ENCODE data around the gene AGK. TPM values are rescaled to one million over a fixed set of nuclear protein-coding genes. Genes with fewer than 3 reads are reported as not detected.

AGK gene
- total RNA-seq, 1 experiment from 2014 or later = 41.9 TPM

DNA sequence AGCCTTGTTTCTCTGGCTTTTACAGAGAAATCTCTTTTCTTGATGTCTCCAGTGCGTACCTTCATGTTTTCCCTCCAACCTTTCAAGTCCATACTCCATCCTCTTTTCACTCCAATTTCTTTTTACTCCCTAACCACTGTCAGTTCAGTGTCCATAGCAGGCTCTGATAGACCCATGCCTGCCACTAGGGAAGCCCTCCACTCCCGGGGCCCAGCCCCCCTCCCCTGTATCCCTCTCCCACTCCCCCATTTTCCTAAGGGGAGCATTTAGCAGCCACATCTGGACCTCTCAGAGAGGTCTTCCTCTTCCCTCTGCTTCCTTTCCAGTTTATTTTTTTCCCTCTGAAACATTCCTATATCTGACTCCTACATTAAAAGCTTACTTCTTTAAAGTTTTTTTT is 117.6 kb downstream of the AGK start:
- no peaks in the 10 kb centered on the region for H3K4me1 ChIP-seq (ENCODE audit: insufficient read depth, low read length, poor library complexity, severe bottlenecking)
- no peak overlapping the region for H3K27ac ChIP-seq (ENCODE audit: low read depth, low read length, poor library complexity, severe bottlenecking)
- no peak for DNase-seq (ENCODE audit: low spot score)
- TF ChIP-seq EZH2 (IDR thresholded peaks at IDR 0.05; ENCODE audit: borderline replicate concordance, low read depth, low read length, poor library complexity, severe bottlenecking) (no peak), CTCF (conservative IDR thresholded peaks at IDR 0.05; ENCODE audit: low read depth, low read length) (no peak)
- no peaks in the 10 kb centered on the region for H3K36me3 ChIP-seq (ENCODE audit: insufficient read depth, low read length, poor library complexity, severe bottlenecking)
- H3K9me3 ChIP-seq (ENCODE audit: low read depth, low read length, poor library complexity, severe bottlenecking) = no peaks in the 10 kb centered on the region
- no peaks in the 10 kb centered on the region for H3K27me3 ChIP-seq (replicated peaks; ENCODE audit: insufficient read depth, low read depth, low read length, poor library complexity)
- ChIA-PET CTCF (no interaction called here), POLR2A (ENCODE audit: low non-redundant PET) (interaction anchor here (0.6 kb wide), 1 partner anchor 53 kb away, joined by 4 read pairs; no protein-coding TSS in a partner anchor)
- intact Hi-C loops (cut with micrococcal nuclease; ENCODE audit: unreplicated experiment) = no loop called here
- BruUV-seq (replicated peaks) = no TSS peak
- H3K4me3 ChIP-seq (ENCODE audit: low read depth, low read length, poor library complexity, severe bottlenecking) = no peak overlapping the region

DNA sequence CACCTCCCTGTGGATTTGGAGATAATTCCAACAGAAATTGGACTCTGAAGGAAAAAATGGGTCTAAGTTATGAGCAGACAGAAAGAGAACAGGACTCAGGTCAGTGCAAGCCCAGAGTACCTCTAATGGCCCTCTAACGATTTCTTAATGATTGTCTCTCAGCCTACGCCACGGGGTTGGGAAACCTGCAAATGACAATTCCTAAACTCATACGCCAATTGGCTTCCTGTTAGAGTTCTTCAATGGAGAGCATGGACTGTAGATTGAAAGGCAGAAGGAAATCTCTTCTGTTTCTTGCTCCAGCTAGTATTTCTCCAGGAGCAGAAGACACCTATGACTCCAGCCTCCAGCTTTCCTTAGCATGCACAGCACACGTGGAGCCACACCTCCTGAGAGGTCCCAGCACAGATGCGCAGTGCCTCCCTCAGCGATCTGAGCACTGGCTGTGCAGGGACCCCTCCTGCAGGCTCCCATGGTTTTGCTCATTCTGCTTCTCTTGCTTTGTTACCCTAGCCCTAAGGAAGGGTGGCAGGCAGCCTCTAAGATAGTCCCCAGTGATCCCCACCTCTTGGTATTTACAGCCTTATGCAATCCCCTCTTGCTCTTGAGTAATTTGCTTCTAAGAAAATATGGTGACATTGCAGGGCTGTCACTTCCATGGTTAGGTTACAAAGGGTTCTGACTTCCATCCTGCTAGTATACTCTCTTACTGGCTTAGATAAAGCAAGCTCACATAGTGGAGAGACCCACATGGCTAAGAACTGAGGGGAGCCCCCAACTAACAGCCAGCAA is 120.7 kb downstream of the AGK start:
- no peaks in the 10 kb centered on the region for H3K27me3 ChIP-seq (replicated peaks; ENCODE audit: insufficient read depth, low read depth, low read length, poor library complexity)
- CTCF ChIA-PET = no interaction called here

DNA sequence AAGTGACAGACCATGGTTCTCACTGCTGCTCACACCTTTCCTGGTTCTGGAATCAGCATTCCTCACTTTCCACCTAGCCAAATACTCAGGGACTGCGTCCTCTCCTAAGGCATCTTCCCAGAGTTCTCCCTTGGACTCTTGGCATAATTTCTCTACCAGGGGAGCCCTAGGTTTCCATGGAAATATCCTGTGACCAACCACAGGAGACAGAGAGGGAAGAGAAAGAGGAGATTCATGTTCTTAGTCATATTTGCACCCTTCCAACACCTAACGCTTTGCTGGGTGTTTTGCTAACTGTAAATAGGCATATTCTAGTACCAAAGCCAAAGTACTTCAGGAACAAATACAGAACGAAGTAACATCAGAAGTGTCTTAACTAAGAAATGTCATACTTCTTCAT is 122.1 kb downstream of the AGK start:
- Histone ChIP-seq H3K9me3 (ENCODE audit: low read depth, low read length, poor library complexity, severe bottlenecking) (no peaks in the 10 kb centered on the region), H3K4me3 (ENCODE audit: low read depth, low read length, poor library complexity, severe bottlenecking) (no peak overlapping the region), H3K4me1 (ENCODE audit: insufficient read depth, low read length, poor library complexity, severe bottlenecking) (no peaks in the 10 kb centered on the region), H3K27me3 (replicated peaks; ENCODE audit: insufficient read depth, low read depth, low read length, poor library complexity) (no peaks in the 10 kb centered on the region), H3K27ac (ENCODE audit: low read depth, low read length, poor library complexity, severe bottlenecking) (no peak overlapping the region), H3K36me3 (ENCODE audit: insufficient read depth, low read length, poor library complexity, severe bottlenecking) (no peaks in the 10 kb centered on the region)
- BruUV-seq (replicated peaks) = no TSS peak
- no peak for TF ChIP-seq CTCF (conservative IDR thresholded peaks at IDR 0.05; ENCODE audit: low read depth, low read length)
- TF ChIP-seq EZH2 (IDR thresholded peaks at IDR 0.05; ENCODE audit: borderline replicate concordance, low read depth, low read length, poor library complexity, severe bottlenecking) = no peak
- ChIA-PET CTCF (no interaction called here), POLR2A (ENCODE audit: low non-redundant PET) (no interaction called here)
- DNase-seq (ENCODE audit: low spot score) = no peak
- intact Hi-C loops (cut with micrococcal nuclease; ENCODE audit: unreplicated experiment) = no loop called here

More for the DNA sequence above, 120.7 kb downstream of the AGK start:
- Histone ChIP-seq H3K4me1 (ENCODE audit: insufficient read depth, low read length, poor library complexity, severe bottlenecking) (no peaks in the 10 kb centered on the region), H3K4me3 (ENCODE audit: low read depth, low read length, poor library complexity, severe bottlenecking) (no peak overlapping the region), H3K36me3 (ENCODE audit: insufficient read depth, low read length, poor library complexity, severe bottlenecking) (no peaks in the 10 kb centered on the region), H3K27ac (ENCODE audit: low read depth, low read length, poor library complexity, severe bottlenecking) (no peak overlapping the region), H3K9me3 (ENCODE audit: low read depth, low read length, poor library complexity, severe bottlenecking) (no peaks in the 10 kb centered on the region)
- POLR2A ChIA-PET (ENCODE audit: low non-redundant PET) = no interaction called here
- BruUV-seq (replicated peaks) = no TSS peak
- TF ChIP-seq EZH2 (IDR thresholded peaks at IDR 0.05; ENCODE audit: borderline replicate concordance, low read depth, low read length, poor library complexity, severe bottlenecking) (no peak), CTCF (conservative IDR thresholded peaks at IDR 0.05; ENCODE audit: low read depth, low read length) (no peak)
- no peak for DNase-seq (ENCODE audit: low spot score)
- intact Hi-C loops (cut with micrococcal nuclease; ENCODE audit: unreplicated experiment) = no loop called here

All from A673 (cell line).